Calu3 (cell line): ENCODE results near the gene CLDN22. TPM values are rescaled to one million over a fixed set of nuclear protein-coding genes. Genes with fewer than 3 reads are reported as not detected.
"Not testable (repeated sequence)": the region's sequence is repeated elsewhere in the genome, so short reads cannot be mapped to it uniquely, and the experiment has no call there.

Experiments
- BruUV-seq: library from RNA; stranded (reverse); fragments of 400-500 nt; replicated peaks from 2 replicates; lab custom pipeline; 2021; lab: Mats Ljungman, UMichigan
- CTCF ChIA-PET: fragments of 300-600 bp; sonication (Branson Sonifier 250); formaldehyde crosslinking; loops from one replicate; lab custom pipeline; 2022; ENCODE audit warnings: antibody characterized with exemption; lab: Charles Lee
- DNase-seq: peaks from one replicate; pipeline ENCODE4 v3.0.0; 2022
- H3K27ac Mint-ChIP-seq: one replicate; pipeline ENCODE4 v1.8.0; 2022; ENCODE audit warnings: mixed read lengths; ENCODE audit not compliant: unreplicated experiment
- H3K27me3 Mint-ChIP-seq: one replicate; pipeline ENCODE4 v1.8.0; 2022; ENCODE audit warnings: mixed read lengths; ENCODE audit not compliant: unreplicated experiment
- H3K36me3 Mint-ChIP-seq: one replicate; pipeline ENCODE4 v1.8.0; 2022; ENCODE audit warnings: mild to moderate bottlenecking, moderate library complexity, mixed read lengths; ENCODE audit not compliant: insufficient read depth, unreplicated experiment
- H3K4me1 Mint-ChIP-seq: one replicate; pipeline ENCODE4 v1.8.0; 2022; ENCODE audit warnings: mild to moderate bottlenecking, low read depth, mixed read lengths; ENCODE audit not compliant: unreplicated experiment
- H3K4me3 Mint-ChIP-seq: one replicate; pipeline ENCODE4 v1.8.0; 2022; ENCODE audit warnings: mild to moderate bottlenecking, low read depth, moderate library complexity, mixed read lengths; ENCODE audit not compliant: unreplicated experiment
- H3K9me3 Mint-ChIP-seq: one replicate; pipeline ENCODE4 v1.8.0; 2022; ENCODE audit warnings: low read depth, mixed read lengths; ENCODE audit not compliant: unreplicated experiment
- CTCF ChIP-seq: fragments of 200-600 bp; IDR thresholded peaks from one replicate; pipeline ENCODE4 v1.8.0; 2022; ENCODE audit warnings: antibody characterized with exemption; ENCODE audit not compliant: unreplicated experiment
- intact Hi-C: fragments of 100-400 bp; cut with micrococcal nuclease; formaldehyde crosslinking; loops from one replicate; pipeline ENCODE4 v1.10.0; 2022; ENCODE audit not compliant: unreplicated experiment
- total RNA-seq: library from RNA; stranded (reverse); gene quantifications from 2 replicates; pipeline ENCODE4 v1.2.3, GENCODE V29; 2022

CLDN22 gene
- total RNA-seq, 1 experiment from 2014 or later = not detected

- intact Hi-C loops = no loop called here
- CTCF ChIA-PET = no interaction called here
These were observed 9.2 kb upstream of the CLDN22 start for GRCh38 chr4:183329244-183329643.

GRCh38 chr4:183328832-183329231 is 8.8 kb upstream of the CLDN22 start:
- Mint-ChIP-seq H3K9me3 (peaks cover 8% of the 10 kb centered on the region), H3K27me3 (no peaks in the 10 kb centered on the region)

More at GRCh38 chr4:183329244-183329643, 9.2 kb upstream of the CLDN22 start:
- Mint-ChIP-seq H3K4me3 (no peak overlapping the region), H3K9me3 (peaks cover 8% of the 10 kb centered on the region), H3K27me3 (no peaks in the 10 kb centered on the region), H3K4me1 (peaks cover 31% of the 10 kb centered on the region), H3K27ac (peak overlapping the region; percentile 64), H3K36me3 (peaks cover 9% of the 10 kb centered on the region)
- no TSS peak for BruUV-seq
- no peak for TF ChIP-seq CTCF
- no peak for DNase-seq

GRCh38 chr4:183327827-183328226 is 7.8 kb upstream of the CLDN22 start:
- intact Hi-C loops = no loop called here
- no peak overlapping the region for H3K4me3 Mint-ChIP-seq
- peaks cover 6% of the 10 kb centered on the region for H3K9me3 Mint-ChIP-seq
- peaks cover 17% of the 10 kb centered on the region for H3K4me1 Mint-ChIP-seq
- no peak for DNase-seq
- no peak for TF ChIP-seq CTCF
- H3K36me3 Mint-ChIP-seq = peaks cover 3% of the 10 kb centered on the region
- no peak overlapping the region for H3K27ac Mint-ChIP-seq
- no TSS peak for BruUV-seq
- no peaks in the 10 kb centered on the region for H3K27me3 Mint-ChIP-seq
- CTCF ChIA-PET = no interaction called here

More at GRCh38 chr4:183328832-183329231, 8.8 kb upstream of the CLDN22 start:
- no TSS peak for BruUV-seq
- TF ChIP-seq CTCF = no peak
- CTCF ChIA-PET = no interaction called here
- Mint-ChIP-seq H3K4me3 (no peak overlapping the region), H3K36me3 (peaks cover 5% of the 10 kb centered on the region), H3K4me1 (peaks cover 27% of the 10 kb centered on the region), H3K27ac (peak overlapping the region; percentile 64)
- no peak for DNase-seq
- intact Hi-C loops = no loop called here

GRCh38 chr4:183326853-183327252 is 6.8 kb upstream of the CLDN22 start:
- no peak for DNase-seq
- intact Hi-C loops = no loop called here
- no peak overlapping the region for H3K27ac Mint-ChIP-seq
- CTCF ChIA-PET = no interaction called here
- peaks cover 3% of the 10 kb centered on the region for H3K9me3 Mint-ChIP-seq
- BruUV-seq = no TSS peak
- TF ChIP-seq CTCF = no peak
- H3K4me3 Mint-ChIP-seq = no peak overlapping the region
- peaks cover 3% of the 10 kb centered on the region for H3K36me3 Mint-ChIP-seq
- H3K4me1 Mint-ChIP-seq = peaks cover 13% of the 10 kb centered on the region
- no peaks in the 10 kb centered on the region for H3K27me3 Mint-ChIP-seq

- H3K27ac Mint-ChIP-seq, intact Hi-C loops, H3K36me3 Mint-ChIP-seq, H3K4me3 Mint-ChIP-seq, H3K9me3 Mint-ChIP-seq, H3K27me3 Mint-ChIP-seq, DNase-seq, BruUV-seq, CTCF ChIA-PET: not testable (repeated sequence)
- H3K4me1 Mint-ChIP-seq = peaks cover 13% of the 10 kb centered on the region
These were observed 6.3 kb upstream of the CLDN22 start for GRCh38 chr4:183326387-183326786.
